Retinal pigment epithelial cell (primary cell): Measurements from ENCODE around the gene HBE1.

Experiments
- DNase-seq: peaks from one replicate; pipeline ENCODE4 v3.0.0-alpha.2; 2010; ENCODE audit warnings: low read depth
- H3K4me3 ChIP-seq: 2 replicates; pipeline ENCODE4 v1.5.1; 2011; ENCODE audit warnings: mild to moderate bottlenecking, low read length, control low read depth, moderate library complexity
- CTCF ChIP-seq: conservative IDR thresholded peaks from 2 replicates; pipeline ENCODE4 v1.5.1; 2011; ENCODE audit warnings: low read depth, low read length, control low read depth, inconsistent platforms

Gene HBE1

GRCh38 chr11:5233307-5233706, 36.4 kb downstream of the HBE1 start:
- no peak overlapping the region for H3K4me3 ChIP-seq
- TF ChIP-seq CTCF: no peak
- no peak for DNase-seq

- TF ChIP-seq CTCF: no peak
- no peak for DNase-seq
These were observed 36.9 kb downstream of the HBE1 start for GRCh38 chr11:5232821-5233220.

GRCh38 chr11:5232176-5232575, 37.6 kb downstream of the HBE1 start:
- no peak for DNase-seq
- TF ChIP-seq CTCF: no peak
- no peak overlapping the region for H3K4me3 ChIP-seq

More at GRCh38 chr11:5232821-5233220, 36.9 kb downstream of the HBE1 start:
- H3K4me3 ChIP-seq: no peak overlapping the region

- TF ChIP-seq CTCF: no peak
- no peak overlapping the region for H3K4me3 ChIP-seq
- DNase-seq: no peak
These were observed 38.6 kb downstream of the HBE1 start for GRCh38 chr11:5231111-5231510.

- no peak overlapping the region for H3K4me3 ChIP-seq
- TF ChIP-seq CTCF: no peak
- no peak for DNase-seq
These were observed 39.5 kb downstream of the HBE1 start for GRCh38 chr11:5230266-5230665.

GRCh38 chr11:5229796-5230195, 39.9 kb downstream of the HBE1 start:
- H3K4me3 ChIP-seq: no peak overlapping the region
- no peak for DNase-seq
- no peak for TF ChIP-seq CTCF

GRCh38 chr11:5229356-5229755, 40.4 kb downstream of the HBE1 start:
- no peak overlapping the region for H3K4me3 ChIP-seq
- no peak for DNase-seq
- TF ChIP-seq CTCF: no peak
